ENCODE results near the gene BCAS3.

GRCh38 chr17:60901242-60901641 lies 223.6 kb downstream of the BCAS3 start:
- 0 out of 6 replicates have a peak, but pooled peaks of 1 of the 3 experiments have one; percentile 7 for TF ChIP-seq CTCF (IDR thresholded peaks at IDR 0.05 in 2 of 3, conservative IDR thresholded peaks at IDR 0.05 in 1 of 3; ENCODE audit: borderline replicate concordance in 1 of 3, insufficient read depth in 1 of 3, low read depth in 2 of 3, low read length in 2 of 3)
- TF ChIP-seq EZH2 (IDR thresholded peaks at IDR 0.05), result no peak
- no peak for TF ChIP-seq ZNF274 (IDR thresholded peaks at IDR 0.05; ENCODE audit: low read depth, low read length)
- TF ChIP-seq POLR2AphosphoS5 (IDR thresholded peaks at IDR 0.05; ENCODE audit: low read depth, low read length), result no peak
- TF ChIP-seq SP1 (IDR thresholded peaks at IDR 0.05; ENCODE audit: low read depth), result no peak
- no peak for TF ChIP-seq SIN3A (IDR thresholded peaks at IDR 0.05; ENCODE audit: low read depth)
- TF ChIP-seq RAD21 (IDR thresholded peaks at IDR 0.05; ENCODE audit: low read depth), result peak; percentile 20; the same call in 1 of the 2 replicates
- TF ChIP-seq, protein P1, sequence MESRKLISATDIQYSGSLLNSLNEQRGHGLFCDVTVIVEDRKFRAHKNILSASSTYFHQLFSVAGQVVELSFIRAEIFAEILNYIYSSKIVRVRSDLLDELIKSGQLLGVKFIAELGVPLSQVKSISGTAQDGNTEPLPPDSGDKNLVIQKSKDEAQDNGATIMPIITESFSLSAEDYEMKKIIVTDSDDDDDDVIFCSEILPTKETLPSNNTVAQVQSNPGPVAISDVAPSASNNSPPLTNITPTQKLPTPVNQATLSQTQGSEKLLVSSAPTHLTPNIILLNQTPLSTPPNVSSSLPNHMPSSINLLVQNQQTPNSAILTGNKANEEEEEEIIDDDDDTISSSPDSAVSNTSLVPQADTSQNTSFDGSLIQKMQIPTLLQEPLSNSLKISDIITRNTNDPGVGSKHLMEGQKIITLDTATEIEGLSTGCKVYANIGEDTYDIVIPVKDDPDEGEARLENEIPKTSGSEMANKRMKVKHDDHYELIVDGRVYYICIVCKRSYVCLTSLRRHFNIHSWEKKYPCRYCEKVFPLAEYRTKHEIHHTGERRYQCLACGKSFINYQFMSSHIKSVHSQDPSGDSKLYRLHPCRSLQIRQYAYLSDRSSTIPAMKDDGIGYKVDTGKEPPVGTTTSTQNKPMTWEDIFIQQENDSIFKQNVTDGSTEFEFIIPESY (IDR thresholded peaks at IDR 0.05; ENCODE audit: extremely low read depth, insufficient replicate concordance, low read length), result no peak
- no peak for TF ChIP-seq REST (IDR thresholded peaks at IDR 0.05; ENCODE audit: low read depth)
- no peak for TF ChIP-seq POLR2A (IDR thresholded peaks at IDR 0.05; ENCODE audit: borderline replicate concordance, extremely low read depth, insufficient read depth, insufficient read length)
- TF ChIP-seq, protein P2, sequence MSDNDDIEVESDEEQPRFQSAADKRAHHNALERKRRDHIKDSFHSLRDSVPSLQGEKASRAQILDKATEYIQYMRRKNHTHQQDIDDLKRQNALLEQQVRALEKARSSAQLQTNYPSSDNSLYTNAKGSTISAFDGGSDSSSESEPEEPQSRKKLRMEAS (IDR thresholded peaks at IDR 0.05), result no peak

All from HCT116 (cell line).